Measurements from ENCODE around the gene UBE3C. TPM values are rescaled to one million over a fixed set of nuclear protein-coding genes. Genes with fewer than 3 reads are reported as not detected.

UBE3C gene
- total RNA-seq, 1 experiment from 2014 or later, result 93.2 TPM

Small RNA genes within 50 kb of the gene (small RNA-seq; reads per million reads assigned to genes)
- not detected for gene AC004975.1

Other genes with a start within 250 kb of the UBE3C start
- gene LMBR1, start 245.7 kb upstream of the UBE3C start, total RNA-seq (2014; rRNA removed; shearing (Covaris generic)), result 81.0 and 104 TPM in 2 replicates
- gene NOM1, start 189.2 kb upstream of the UBE3C start, total RNA-seq (2014; rRNA removed; shearing (Covaris generic)), result 21.6 and 31.4 TPM in 2 replicates
- 0.37 TPM in 1 of 2 replicates, not detected in the other for gene MNX1, start 128.3 kb upstream of the UBE3C start, total RNA-seq (2014; rRNA removed; shearing (Covaris generic))
- 153 and 196 TPM in 2 replicates for gene DNAJB6, start 198.1 kb downstream of the UBE3C start, total RNA-seq (2014; rRNA removed; shearing (Covaris generic))